ENCODE results near the gene TLCD1.

The TLCD1 gene

GRCh38 chr17:28704219-28704858 lies 21.7 kb downstream of the TLCD1 start:
- no peak overlapping the region for H3K4me3 ChIP-seq (ENCODE audit: control insufficient read depth, low read depth, low read length)
- no peak for DNase-seq (ENCODE audit: low read depth)
- TF ChIP-seq CTCF (IDR thresholded peaks at IDR 0.05; ENCODE audit: control insufficient read depth, insufficient read depth, low read depth, low read length, missing control alignments) = no peak

- no peak for TF ChIP-seq CTCF (IDR thresholded peaks at IDR 0.05; ENCODE audit: control insufficient read depth, insufficient read depth, low read depth, low read length, missing control alignments)
- DNase-seq (ENCODE audit: low read depth) = no peak
- no peak overlapping the region for H3K4me3 ChIP-seq (ENCODE audit: control insufficient read depth, low read depth, low read length)
Measured at GRCh38 chr17:28703552-28704218, 22.3 kb downstream of the TLCD1 start.

GRCh38 chr17:28702752-28703150 lies 23.3 kb downstream of the TLCD1 start:
- DNase-seq (ENCODE audit: low read depth) = no peak
- no peak overlapping the region for H3K4me3 ChIP-seq (ENCODE audit: control insufficient read depth, low read depth, low read length)

GRCh38 chr17:28702026-28702751 lies 23.8 kb downstream of the TLCD1 start:
- no peak overlapping the region for H3K4me3 ChIP-seq (ENCODE audit: control insufficient read depth, low read depth, low read length)
- DNase-seq (ENCODE audit: low read depth) = no peak
- no peak for TF ChIP-seq CTCF (IDR thresholded peaks at IDR 0.05; ENCODE audit: control insufficient read depth, insufficient read depth, low read depth, low read length, missing control alignments)

More at GRCh38 chr17:28702752-28703150, 23.3 kb downstream of the TLCD1 start:
- TF ChIP-seq CTCF (IDR thresholded peaks at IDR 0.05; ENCODE audit: control insufficient read depth, insufficient read depth, low read depth, low read length, missing control alignments) = no peak

- H3K4me3 ChIP-seq (ENCODE audit: control insufficient read depth, low read depth, low read length) = no peak overlapping the region
- DNase-seq (ENCODE audit: low read depth) = no peak
- TF ChIP-seq CTCF (IDR thresholded peaks at IDR 0.05; ENCODE audit: control insufficient read depth, insufficient read depth, low read depth, low read length, missing control alignments) = no peak
Measured at GRCh38 chr17:28700830-28701492, 25.1 kb downstream of the TLCD1 start.

- no peak overlapping the region for H3K4me3 ChIP-seq (ENCODE audit: control insufficient read depth, low read depth, low read length)
- no peak for TF ChIP-seq CTCF (IDR thresholded peaks at IDR 0.05; ENCODE audit: control insufficient read depth, insufficient read depth, low read depth, low read length, missing control alignments)
- DNase-seq (ENCODE audit: low read depth) = no peak
Measured at GRCh38 chr17:28700278-28700677, 25.8 kb downstream of the TLCD1 start.

Data from AG09309 (cell line).